ENCODE data around the gene ADARB2. TPM values are rescaled to one million over a fixed set of nuclear protein-coding genes. Genes with fewer than 3 reads are reported as not detected.

ADARB2 gene
- total RNA-seq, 4 donors from 2014 or later = 2.0 to 9.9 (median 5.1) TPM

- H3K9me3 ChIP-seq = no peaks in the 10 kb centered on the region
- TF ChIP-seq, protein P1, sequence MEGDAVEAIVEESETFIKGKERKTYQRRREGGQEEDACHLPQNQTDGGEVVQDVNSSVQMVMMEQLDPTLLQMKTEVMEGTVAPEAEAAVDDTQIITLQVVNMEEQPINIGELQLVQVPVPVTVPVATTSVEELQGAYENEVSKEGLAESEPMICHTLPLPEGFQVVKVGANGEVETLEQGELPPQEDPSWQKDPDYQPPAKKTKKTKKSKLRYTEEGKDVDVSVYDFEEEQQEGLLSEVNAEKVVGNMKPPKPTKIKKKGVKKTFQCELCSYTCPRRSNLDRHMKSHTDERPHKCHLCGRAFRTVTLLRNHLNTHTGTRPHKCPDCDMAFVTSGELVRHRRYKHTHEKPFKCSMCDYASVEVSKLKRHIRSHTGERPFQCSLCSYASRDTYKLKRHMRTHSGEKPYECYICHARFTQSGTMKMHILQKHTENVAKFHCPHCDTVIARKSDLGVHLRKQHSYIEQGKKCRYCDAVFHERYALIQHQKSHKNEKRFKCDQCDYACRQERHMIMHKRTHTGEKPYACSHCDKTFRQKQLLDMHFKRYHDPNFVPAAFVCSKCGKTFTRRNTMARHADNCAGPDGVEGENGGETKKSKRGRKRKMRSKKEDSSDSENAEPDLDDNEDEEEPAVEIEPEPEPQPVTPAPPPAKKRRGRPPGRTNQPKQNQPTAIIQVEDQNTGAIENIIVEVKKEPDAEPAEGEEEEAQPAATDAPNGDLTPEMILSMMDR (IDR thresholded peaks at IDR 0.05) = no peak
- TF ChIP-seq POLR2A (IDR thresholded peaks at IDR 0.05) = no peak
- no peaks in the 10 kb centered on the region for H3K4me1 ChIP-seq
- no peak overlapping the region for H3K27ac ChIP-seq
- H3K36me3 ChIP-seq = no peaks in the 10 kb centered on the region
- DNase-seq = peak in 1 of 3 donors; percentile 22
- no peaks in the 10 kb centered on the region for H3K27me3 ChIP-seq
- no peak overlapping the region for H3K4me3 ChIP-seq
Measured at GRCh38 chr10:1679821-1680650, 57.3 kb downstream of the ADARB2 start.

- Histone ChIP-seq H3K36me3 (no peaks in the 10 kb centered on the region), H3K4me1 (no peaks in the 10 kb centered on the region), H3K4me3 (no peak overlapping the region), H3K27me3 (no peaks in the 10 kb centered on the region), H3K9me3 (no peaks in the 10 kb centered on the region), H3K27ac (no peak overlapping the region)
- DNase-seq = peak in 1 of 3 donors; percentile 28
- TF ChIP-seq, protein P1 (IDR thresholded peaks at IDR 0.05) = no peak
- no peak for TF ChIP-seq POLR2A (IDR thresholded peaks at IDR 0.05)
Measured at GRCh38 chr10:1678084-1678483, 59.2 kb downstream of the ADARB2 start.

GRCh38 chr10:1677307-1677939 is 59.9 kb downstream of the ADARB2 start:
- H3K27me3 ChIP-seq = no peaks in the 10 kb centered on the region
- DNase-seq = peak in 1 of 3 donors; percentile 49
- no peaks in the 10 kb centered on the region for H3K9me3 ChIP-seq
- no peaks in the 10 kb centered on the region for H3K4me1 ChIP-seq
- no peak overlapping the region for H3K27ac ChIP-seq
- H3K36me3 ChIP-seq = no peaks in the 10 kb centered on the region
- no peak overlapping the region for H3K4me3 ChIP-seq
- TF ChIP-seq, protein P1 (IDR thresholded peaks at IDR 0.05) = no peak
- no peak for TF ChIP-seq POLR2A (IDR thresholded peaks at IDR 0.05)

- Histone ChIP-seq H3K4me3 (no peak overlapping the region), H3K27ac (no peak overlapping the region), H3K4me1 (no peaks in the 10 kb centered on the region), H3K9me3 (no peaks in the 10 kb centered on the region), H3K27me3 (no peaks in the 10 kb centered on the region), H3K36me3 (no peaks in the 10 kb centered on the region)
- DNase-seq = peak in 1 of 3 donors; percentile 8
- no peak for TF ChIP-seq POLR2A (IDR thresholded peaks at IDR 0.05)
Measured at GRCh38 chr10:1674501-1674900, 62.8 kb downstream of the ADARB2 start.

DNA sequence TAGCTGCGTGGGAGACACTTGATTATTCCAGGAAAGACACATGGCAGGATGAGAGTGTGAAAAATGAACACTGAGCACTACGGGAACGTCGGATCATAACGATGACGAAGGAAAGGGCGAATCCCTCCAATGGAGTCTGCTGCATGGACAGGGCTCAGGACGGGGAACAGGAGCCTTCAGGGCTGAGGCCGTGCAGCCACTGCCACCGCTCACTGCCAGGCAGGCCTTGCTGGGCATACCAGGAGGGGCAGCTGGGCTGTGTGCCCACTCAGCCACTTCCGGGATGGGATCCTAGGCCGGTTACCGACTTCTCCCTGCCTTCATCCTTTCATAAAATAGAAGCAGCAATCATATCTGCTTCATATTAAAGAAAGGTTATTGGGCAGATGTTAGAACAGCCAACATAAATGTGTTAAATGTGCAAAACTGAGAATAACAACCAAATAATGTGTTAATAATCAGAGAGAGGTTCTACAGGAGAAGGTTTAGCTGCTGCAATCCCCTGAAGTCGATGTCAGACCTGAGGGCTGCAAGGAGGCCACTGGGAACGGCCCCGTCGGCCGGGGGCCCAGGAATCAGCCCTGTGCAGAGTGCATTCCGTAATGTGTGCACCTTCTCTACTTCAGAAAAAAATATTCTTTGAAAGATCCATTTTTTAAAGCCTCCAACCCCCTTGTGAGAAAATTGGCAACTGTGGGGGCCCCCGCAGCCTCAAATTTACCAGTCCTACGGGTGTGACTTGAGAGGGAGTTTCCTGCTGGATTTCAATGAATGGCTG is 63.6 kb downstream of the ADARB2 start:
- Histone ChIP-seq H3K36me3 (no peaks in the 10 kb centered on the region), H3K27ac (no peak overlapping the region), H3K9me3 (no peaks in the 10 kb centered on the region), H3K4me3 (no peak overlapping the region), H3K27me3 (no peaks in the 10 kb centered on the region), H3K4me1 (no peaks in the 10 kb centered on the region)
- no peak for TF ChIP-seq POLR2A (IDR thresholded peaks at IDR 0.05)
- TF ChIP-seq, protein P1 (IDR thresholded peaks at IDR 0.05) = no peak
- peak in 1 of 3 donors; percentile 21 for DNase-seq

All from Peyer's patch (tissue), 4 donors.